Activated CD4-positive, alpha-beta memory T cell treated with anti-CD3 and anti-CD28 coated beads, Interleukin-2, amount 10 ng/mL, durations not matched to agents 7 days and 5 days (primary cell): ENCODE measurements around the gene JAZF1. TPM values are rescaled to one million over a fixed set of nuclear protein-coding genes. Genes with fewer than 3 reads are reported as not detected.

Experiments used
- CTCF ChIA-PET: fragments of 350-600 bp; sonication (Branson Sonifier 250); formaldehyde crosslinking; loops from one replicate; lab custom pipeline; 2021; ENCODE audit warnings: antibody characterized with exemption, inconsistent platforms; lab: Charles Lee
- POLR2A ChIA-PET: fragments of 350-600 bp; sonication (Branson Sonifier 250); formaldehyde crosslinking; loops from one replicate; lab custom pipeline; 2021; ENCODE audit warnings: antibody characterized with exemption; lab: Charles Lee
- DNase-seq: peaks from one replicate; pipeline ENCODE4 v3.0.0-alpha.2; 2020
- H3K27ac Mint-ChIP-seq: one replicate; pipeline ENCODE4 v1.8.0; 2021; ENCODE audit warnings: mild to moderate bottlenecking, mixed read lengths
- H3K27me3 Mint-ChIP-seq: one replicate; pipeline ENCODE4 v1.8.0; 2021; ENCODE audit warnings: mixed read lengths
- H3K36me3 Mint-ChIP-seq: one replicate; pipeline ENCODE4 v1.8.0; 2021; ENCODE audit warnings: low read depth, mixed read lengths
- H3K4me1 Mint-ChIP-seq: one replicate; pipeline ENCODE4 v1.8.0; 2021; ENCODE audit warnings: mixed read lengths
- H3K4me3 Mint-ChIP-seq: one replicate; pipeline ENCODE4 v1.8.0; 2021; ENCODE audit warnings: mild to moderate bottlenecking, mixed read lengths
- H3K9me3 Mint-ChIP-seq: one replicate; pipeline ENCODE4 v1.8.0; 2021; ENCODE audit warnings: mixed read lengths
- total RNA-seq, 2 experiments: library from RNA; stranded (reverse); gene quantifications; one replicate each; pipeline ENCODE4 v1.2.3, GENCODE V29; 2021

Gene JAZF1
- total RNA-seq, 2 experiments from 2014 or later, result 7.2 to 7.3 TPM

GRCh38 chr7:28078036-28078901 is 102.3 kb downstream of the JAZF1 start:
- POLR2A ChIA-PET, result interaction anchor here (1.0 kb wide), 2 partner anchors 16 to 158 kb away, joined by 3 read pairs; no protein-coding TSS in a partner anchor
- Mint-ChIP-seq H3K4me3 (no peak overlapping the region), H3K27me3 (no peaks in the 10 kb centered on the region), H3K36me3 (no peaks in the 10 kb centered on the region), H3K4me1 (no peaks in the 10 kb centered on the region), H3K27ac (no peak overlapping the region), H3K9me3 (no peaks in the 10 kb centered on the region)
- CTCF ChIA-PET, result interaction anchor here (0.9 to 4.1 kb wide), 7 partner anchors 9 to 882 kb away, joined by 5 to 34 read pairs (median 8); no protein-coding TSS in a partner anchor
- peak; percentile 51 for DNase-seq

GRCh38 chr7:28077616-28078015 is 103.0 kb downstream of the JAZF1 start:
- H3K27me3 Mint-ChIP-seq, result no peaks in the 10 kb centered on the region
- H3K36me3 Mint-ChIP-seq, result no peaks in the 10 kb centered on the region
- CTCF ChIA-PET, result interaction anchor here (0.9 to 4.1 kb wide), 7 partner anchors 8 to 881 kb away, joined by 5 to 34 read pairs (median 8); no protein-coding TSS in a partner anchor
- H3K4me3 Mint-ChIP-seq, result no peak overlapping the region
- POLR2A ChIA-PET, result interaction anchor here (1.0 kb wide), 2 partner anchors 16 to 157 kb away, joined by 3 read pairs; no protein-coding TSS in a partner anchor
- DNase-seq, result no peak
- H3K4me1 Mint-ChIP-seq, result no peaks in the 10 kb centered on the region
- H3K27ac Mint-ChIP-seq, result no peak overlapping the region
- no peaks in the 10 kb centered on the region for H3K9me3 Mint-ChIP-seq

GRCh38 chr7:28076423-28077200 is 104.0 kb downstream of the JAZF1 start:
- no peaks in the 10 kb centered on the region for H3K27me3 Mint-ChIP-seq
- CTCF ChIA-PET, result interaction anchor here (0.6 to 4.1 kb wide), 7 partner anchors 8 to 880 kb away, joined by 3 to 34 read pairs (median 8); no protein-coding TSS in a partner anchor
- H3K27ac Mint-ChIP-seq, result no peak overlapping the region
- DNase-seq, result no peak
- POLR2A ChIA-PET, result no interaction called here
- H3K4me3 Mint-ChIP-seq, result no peak overlapping the region
- H3K36me3 Mint-ChIP-seq, result no peaks in the 10 kb centered on the region
- H3K9me3 Mint-ChIP-seq, result no peaks in the 10 kb centered on the region
- no peaks in the 10 kb centered on the region for H3K4me1 Mint-ChIP-seq

- ChIA-PET POLR2A (no interaction called here), CTCF (interaction anchor here (0.6 to 2.2 kb wide), 6 partner anchors 9 to 778 kb away, joined by 3 to 10 read pairs (median 4); no protein-coding TSS in a partner anchor)
- Mint-ChIP-seq H3K36me3 (no peaks in the 10 kb centered on the region), H3K27ac (no peak overlapping the region), H3K9me3 (no peaks in the 10 kb centered on the region), H3K27me3 (no peaks in the 10 kb centered on the region), H3K4me1 (no peaks in the 10 kb centered on the region), H3K4me3 (no peak overlapping the region)
- DNase-seq, result no peak
Observed at GRCh38 chr7:28075674-28076358, 104.8 kb downstream of the JAZF1 start.

- ChIA-PET CTCF (interaction anchor here (4.6 kb wide), 1 partner anchor 13 kb away, joined by 26 read pairs; no protein-coding TSS in a partner anchor), POLR2A (no interaction called here)
- no peaks in the 10 kb centered on the region for H3K9me3 Mint-ChIP-seq
- no peaks in the 10 kb centered on the region for H3K27me3 Mint-ChIP-seq
- no peaks in the 10 kb centered on the region for H3K4me1 Mint-ChIP-seq
- H3K36me3 Mint-ChIP-seq, result no peaks in the 10 kb centered on the region
- DNase-seq, result no peak
- no peak overlapping the region for H3K27ac Mint-ChIP-seq
- no peak overlapping the region for H3K4me3 Mint-ChIP-seq
Observed at GRCh38 chr7:28072876-28073514, 107.6 kb downstream of the JAZF1 start.

GRCh38 chr7:28071570-28071969 is 109.0 kb downstream of the JAZF1 start:
- Mint-ChIP-seq H3K9me3 (no peaks in the 10 kb centered on the region), H3K4me3 (no peak overlapping the region), H3K36me3 (no peaks in the 10 kb centered on the region), H3K27me3 (no peaks in the 10 kb centered on the region), H3K4me1 (no peaks in the 10 kb centered on the region), H3K27ac (no peak overlapping the region)
- ChIA-PET POLR2A (no interaction called here), CTCF (interaction anchor here (4.6 kb wide), 1 partner anchor 11 kb away, joined by 26 read pairs; no protein-coding TSS in a partner anchor)
- no peak for DNase-seq

GRCh38 chr7:28070297-28071055 is 110.1 kb downstream of the JAZF1 start:
- H3K4me1 Mint-ChIP-seq, result no peaks in the 10 kb centered on the region
- no peak for DNase-seq
- no peaks in the 10 kb centered on the region for H3K36me3 Mint-ChIP-seq
- H3K27me3 Mint-ChIP-seq, result no peaks in the 10 kb centered on the region
- CTCF ChIA-PET, result interaction anchor here (1.7 to 4.6 kb wide), 3 partner anchors 10 to 26 kb away, joined by 5 to 26 read pairs (median 7); no protein-coding TSS in a partner anchor
- H3K27ac Mint-ChIP-seq, result no peak overlapping the region
- POLR2A ChIA-PET, result no interaction called here
- H3K9me3 Mint-ChIP-seq, result no peaks in the 10 kb centered on the region
- no peak overlapping the region for H3K4me3 Mint-ChIP-seq

GRCh38 chr7:28069807-28070206 is 110.8 kb downstream of the JAZF1 start:
- Mint-ChIP-seq H3K27ac (no peak overlapping the region), H3K27me3 (peaks cover 4% of the 10 kb centered on the region), H3K4me1 (no peaks in the 10 kb centered on the region), H3K9me3 (no peaks in the 10 kb centered on the region), H3K4me3 (no peak overlapping the region), H3K36me3 (no peaks in the 10 kb centered on the region)
- ChIA-PET CTCF (interaction anchor here (1.6 to 4.6 kb wide), 4 partner anchors 8 to 27 kb away, joined by 5 to 26 read pairs (median 7); no protein-coding TSS in a partner anchor), POLR2A (no interaction called here)
- DNase-seq, result no peak

GRCh38 chr7:28069388-28069787 is 111.2 kb downstream of the JAZF1 start:
- H3K9me3 Mint-ChIP-seq, result no peaks in the 10 kb centered on the region
- H3K27me3 Mint-ChIP-seq, result peaks cover 4% of the 10 kb centered on the region
- ChIA-PET CTCF (interaction anchor here (1.6 to 4.6 kb wide), 4 partner anchors 9 to 27 kb away, joined by 5 to 26 read pairs (median 7); no protein-coding TSS in a partner anchor), POLR2A (no interaction called here)
- no peak overlapping the region for H3K27ac Mint-ChIP-seq
- H3K4me3 Mint-ChIP-seq, result no peak overlapping the region
- no peak for DNase-seq
- no peaks in the 10 kb centered on the region for H3K4me1 Mint-ChIP-seq
- no peaks in the 10 kb centered on the region for H3K36me3 Mint-ChIP-seq

- Mint-ChIP-seq H3K36me3 (no peaks in the 10 kb centered on the region), H3K9me3 (no peaks in the 10 kb centered on the region), H3K4me3 (no peak overlapping the region), H3K27ac (no peak overlapping the region), H3K4me1 (no peaks in the 10 kb centered on the region), H3K27me3 (peaks cover 4% of the 10 kb centered on the region)
- ChIA-PET POLR2A (no interaction called here), CTCF (interaction anchor here (1.6 to 4.6 kb wide), 2 partner anchors 8 to 9 kb away, joined by 7 to 26 read pairs; no protein-coding TSS in a partner anchor)
- no peak for DNase-seq
Observed at GRCh38 chr7:28068811-28069216, 111.8 kb downstream of the JAZF1 start.

GRCh38 chr7:28067171-28067570 is 113.4 kb downstream of the JAZF1 start:
- H3K27me3 Mint-ChIP-seq, result peaks cover 4% of the 10 kb centered on the region
- H3K27ac Mint-ChIP-seq, result no peak overlapping the region
- ChIA-PET CTCF (interaction anchor here (0.6 to 2.4 kb wide), 2 partner anchors 11 to 481 kb away, joined by 3 to 8 read pairs; no protein-coding TSS in a partner anchor), POLR2A (no interaction called here)
- H3K36me3 Mint-ChIP-seq, result no peaks in the 10 kb centered on the region
- peaks cover 2% of the 10 kb centered on the region for H3K4me1 Mint-ChIP-seq
- H3K9me3 Mint-ChIP-seq, result no peaks in the 10 kb centered on the region
- H3K4me3 Mint-ChIP-seq, result no peak overlapping the region
- no peak for DNase-seq
